Umbilical cord (tissue), 2 donors: ENCODE data around the gene CYB5D1. TPM values are rescaled to one million over a fixed set of nuclear protein-coding genes. Genes with fewer than 3 reads are reported as not detected.
A peak's percentile ranks its signal among the peaks of the same experiment; 100 is the strongest.

Experiments
- DNase-seq: peaks from one replicate; pipeline ENCODE4 v3.0.0-alpha.2; 2015; ENCODE audit warnings: low spot score
- total RNA-seq: library from RNA; depleted of rRNA; stranded (reverse); fragments of >200 nt; gene quantifications from one replicate; pipeline ENCODE4 v1.2.3, GENCODE V29; 2014; ENCODE audit warnings: low replicate concordance; ENCODE audit not compliant: insufficient read depth

Gene CYB5D1
- total RNA-seq, 1 donor from 2014 or later, result 7.9 TPM

DNA sequence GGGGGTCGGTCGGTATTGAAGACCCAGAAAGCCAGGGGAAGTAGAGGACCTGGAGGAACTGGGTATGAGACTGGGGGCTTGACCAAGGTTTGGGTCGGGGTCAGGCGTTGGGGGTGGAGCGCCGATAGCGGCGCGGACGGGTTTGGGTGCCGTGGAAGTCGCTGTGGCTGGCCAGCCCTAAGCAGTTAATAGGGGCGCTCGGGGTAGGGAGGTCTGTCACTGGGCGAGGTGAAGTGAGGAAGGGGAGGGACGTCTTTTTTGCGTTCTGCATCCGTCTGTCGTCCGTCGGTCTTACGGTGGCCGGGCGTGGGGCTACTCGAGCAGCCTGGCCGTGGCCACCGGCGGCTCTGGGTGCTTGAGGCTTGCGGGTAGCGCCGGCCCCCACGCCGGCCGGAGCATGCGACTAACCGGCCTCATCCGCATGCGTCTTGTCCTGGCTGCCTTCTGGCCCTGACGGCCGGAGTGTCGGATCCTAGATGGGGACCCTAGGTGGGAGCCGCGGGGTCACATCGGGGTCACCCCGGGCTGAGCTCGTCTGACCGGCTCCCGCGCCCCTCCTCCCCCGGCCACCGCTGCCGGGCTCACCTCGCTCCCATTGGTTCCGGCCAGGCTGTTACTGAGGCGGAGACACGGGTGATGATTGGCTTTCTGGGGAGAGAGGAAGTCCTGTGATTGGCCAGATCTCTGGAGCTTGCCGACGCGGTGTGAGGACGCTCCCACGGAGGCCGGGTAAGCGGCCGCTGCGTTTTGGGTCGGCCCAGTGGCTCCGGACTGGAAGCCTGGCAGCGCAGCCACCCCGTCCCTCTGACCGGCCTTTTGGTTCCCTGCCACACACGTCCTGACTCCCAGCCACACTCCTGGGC is 13.3 kb upstream of the CYB5D1 start:
- peak; percentile 98 for DNase-seq

DNA sequence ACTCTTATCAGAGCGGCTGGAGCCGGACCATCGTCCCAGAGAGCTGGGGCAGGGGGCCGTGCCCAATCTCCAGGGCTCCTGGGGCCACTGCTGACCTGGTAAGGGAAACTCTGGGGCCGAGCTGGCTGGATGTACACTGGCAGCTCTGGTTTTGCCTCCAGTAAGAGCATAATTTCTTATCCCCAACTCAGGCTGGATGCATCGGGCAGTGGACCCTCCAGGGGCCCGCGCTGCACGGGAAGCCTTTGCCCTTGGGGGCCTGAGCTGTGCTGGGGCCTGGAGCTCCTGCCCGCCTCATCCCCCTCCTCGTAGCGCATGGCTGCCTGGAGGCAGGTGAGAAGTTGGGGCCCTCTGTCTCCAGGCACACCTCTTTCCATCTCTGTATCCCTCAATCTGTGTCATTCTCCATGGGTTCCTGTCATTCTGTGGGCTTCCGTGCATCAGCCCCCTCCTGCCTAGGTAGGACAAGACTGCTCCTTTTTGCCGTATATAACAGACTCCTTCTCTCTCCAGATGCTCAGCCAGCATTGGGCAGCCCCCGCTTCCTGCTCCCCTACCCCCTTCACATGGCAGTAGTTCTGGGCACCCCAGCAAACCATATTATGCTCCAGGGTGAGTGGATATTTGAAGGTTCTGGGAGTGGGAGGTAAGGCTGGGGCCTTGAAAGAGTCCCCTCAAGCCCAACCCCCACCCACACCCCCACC is 12.3 kb upstream of the CYB5D1 start:
- DNase-seq, result no peak

GRCh38 chr17:7846063-7846735 is 11.6 kb upstream of the CYB5D1 start:
- no peak for DNase-seq

DNA sequence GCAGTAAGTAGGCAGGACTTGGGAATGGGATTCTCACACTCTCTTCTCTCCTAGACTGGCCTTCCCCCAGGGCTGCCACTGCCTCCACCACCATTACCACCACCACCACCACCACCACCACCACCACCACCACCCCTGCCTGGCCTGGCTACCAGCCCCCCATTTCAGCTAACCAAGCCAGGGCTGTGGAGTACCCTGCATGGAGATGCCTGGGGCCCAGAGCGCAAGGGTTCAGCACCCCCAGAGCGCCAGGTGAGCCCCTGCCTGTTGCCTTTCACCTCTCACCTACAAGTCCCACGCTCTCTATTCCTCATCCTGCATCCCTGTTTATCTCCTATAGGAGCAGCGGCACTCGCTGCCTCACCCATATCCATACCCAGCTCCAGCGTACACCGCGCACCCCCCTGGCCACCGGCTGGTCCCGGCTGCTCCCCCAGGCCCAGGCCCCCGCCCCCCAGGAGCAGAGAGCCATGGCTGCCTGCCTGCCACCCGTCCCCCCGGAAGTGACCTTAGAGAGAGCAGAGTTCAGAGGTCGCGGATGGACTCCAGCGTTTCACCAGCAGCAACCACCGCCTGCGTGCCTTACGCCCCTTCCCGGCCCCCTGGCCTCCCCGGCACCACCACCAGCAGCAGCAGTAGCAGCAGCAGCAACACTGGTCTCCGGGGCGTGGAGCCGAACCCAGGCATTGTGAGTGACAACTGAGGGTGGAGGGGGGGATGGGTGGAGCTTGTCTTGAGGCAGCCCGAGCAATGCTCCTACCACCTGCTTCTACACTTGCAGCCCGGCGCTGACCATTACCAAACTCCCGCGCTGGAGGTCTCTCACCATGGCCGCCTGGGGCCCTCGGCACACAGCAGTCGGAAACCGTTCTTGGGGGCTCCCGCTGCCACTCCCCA is 10.8 kb upstream of the CYB5D1 start:
- DNase-seq, result no peak

DNA sequence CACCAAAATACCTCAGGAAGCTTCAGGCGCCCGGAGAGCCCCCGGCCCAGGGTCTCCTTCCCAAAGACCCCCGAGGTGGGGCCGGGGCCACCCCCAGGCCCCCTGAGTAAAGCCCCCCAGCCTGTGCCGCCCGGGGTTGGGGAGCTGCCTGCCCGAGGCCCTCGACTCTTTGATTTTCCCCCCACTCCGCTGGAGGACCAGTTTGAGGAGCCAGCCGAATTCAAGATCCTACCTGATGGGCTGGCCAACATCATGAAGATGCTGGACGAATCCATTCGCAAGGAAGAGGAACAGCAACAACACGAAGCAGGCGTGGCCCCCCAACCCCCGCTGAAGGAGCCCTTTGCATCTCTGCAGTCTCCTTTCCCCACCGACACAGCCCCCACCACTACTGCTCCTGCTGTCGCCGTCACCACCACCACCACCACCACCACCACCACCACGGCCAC is 9.6 kb upstream of the CYB5D1 start:
- DNase-seq, result no peak

GRCh38 chr17:7848739-7849129 is 9.1 kb upstream of the CYB5D1 start:
- DNase-seq, result no peak

DNA sequence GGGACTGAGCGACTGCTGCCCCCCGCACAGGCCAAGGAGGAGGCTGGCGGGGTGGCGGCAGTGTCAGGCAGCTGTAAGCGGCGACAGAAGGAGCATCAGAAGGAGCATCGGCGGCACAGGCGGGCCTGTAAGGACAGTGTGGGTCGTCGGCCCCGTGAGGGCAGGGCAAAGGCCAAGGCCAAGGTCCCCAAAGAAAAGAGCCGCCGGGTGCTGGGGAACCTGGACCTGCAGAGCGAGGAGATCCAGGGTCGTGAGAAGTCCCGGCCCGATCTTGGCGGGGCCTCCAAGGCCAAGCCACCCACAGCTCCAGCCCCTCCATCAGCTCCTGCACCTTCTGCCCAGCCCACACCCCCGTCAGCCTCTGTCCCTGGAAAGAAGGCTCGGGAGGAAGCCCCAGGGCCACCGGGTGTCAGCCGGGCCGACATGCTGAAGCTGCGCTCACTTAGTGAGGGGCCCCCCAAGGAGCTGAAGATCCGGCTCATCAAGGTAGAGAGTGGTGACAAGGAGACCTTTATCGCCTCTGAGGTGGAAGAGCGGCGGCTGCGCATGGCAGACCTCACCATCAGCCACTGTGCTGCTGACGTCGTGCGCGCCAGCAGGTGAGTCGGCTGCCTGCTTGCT is 8.6 kb upstream of the CYB5D1 start:
- no peak for DNase-seq

GRCh38 chr17:7849751-7850504 is 7.9 kb upstream of the CYB5D1 start:
- DNase-seq, result no peak

DNA sequence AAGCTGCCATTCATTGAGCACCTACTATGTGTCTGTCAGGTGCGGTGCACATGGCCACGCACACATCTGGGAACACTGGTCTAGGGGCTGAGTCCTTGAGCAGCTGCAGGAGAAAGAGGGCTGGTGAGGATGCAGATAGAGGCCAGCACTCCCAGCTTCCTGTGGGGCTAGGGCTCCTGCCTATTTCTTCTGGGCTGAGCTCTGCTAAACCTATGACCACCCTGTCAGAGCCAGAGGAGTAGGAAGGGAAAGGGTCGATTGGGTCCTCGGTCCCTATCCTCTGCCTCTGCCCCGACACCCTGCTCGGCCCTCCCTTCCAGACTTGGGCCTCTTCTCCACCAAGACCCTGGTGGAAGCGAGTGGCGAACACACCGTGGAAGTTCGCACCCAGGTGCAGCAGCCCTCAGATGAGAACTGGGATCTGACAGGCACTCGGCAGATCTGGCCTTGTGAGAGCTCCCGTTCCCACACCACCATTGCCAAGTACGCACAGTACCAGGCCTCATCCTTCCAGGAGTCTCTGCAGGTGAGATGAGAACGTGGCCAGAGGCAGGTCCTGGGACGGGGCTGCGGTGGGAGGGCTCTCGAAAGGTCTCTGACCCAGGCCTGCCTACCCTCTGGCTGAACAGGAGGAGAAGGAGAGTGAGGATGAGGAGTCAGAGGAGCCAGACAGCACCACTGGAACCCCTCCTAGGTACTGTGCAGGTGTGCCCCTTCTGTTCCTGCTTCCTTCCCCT is 6.9 kb upstream of the CYB5D1 start:
- no peak for DNase-seq

GRCh38 chr17:7851438-7852261 is 6.2 kb upstream of the CYB5D1 start:
- DNase-seq, result peak; percentile 90

DNA sequence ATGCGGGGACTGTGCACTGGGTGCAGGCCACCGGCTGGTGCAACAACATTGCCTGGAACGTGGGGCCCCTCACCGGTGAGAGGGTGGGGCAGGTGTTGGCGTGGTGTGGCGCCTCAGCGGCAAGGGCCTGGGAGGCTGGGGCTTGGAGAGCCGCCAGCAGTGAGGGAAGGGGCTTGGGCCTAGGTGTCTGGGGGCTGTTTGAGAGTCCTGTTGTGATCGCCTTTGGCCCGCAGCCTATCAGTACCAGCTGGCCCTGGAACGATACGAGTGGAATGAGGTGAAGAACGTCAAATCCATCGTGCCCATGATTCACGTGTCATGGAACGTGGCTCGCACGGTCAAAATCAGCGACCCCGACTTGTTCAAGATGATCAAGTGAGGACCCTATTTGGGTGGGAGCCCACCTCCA is 5.5 kb upstream of the CYB5D1 start:
- DNase-seq, result no peak

- no peak for DNase-seq
These were observed 4.7 kb upstream of the CYB5D1 start for GRCh38 chr17:7852919-7853690.

DNA sequence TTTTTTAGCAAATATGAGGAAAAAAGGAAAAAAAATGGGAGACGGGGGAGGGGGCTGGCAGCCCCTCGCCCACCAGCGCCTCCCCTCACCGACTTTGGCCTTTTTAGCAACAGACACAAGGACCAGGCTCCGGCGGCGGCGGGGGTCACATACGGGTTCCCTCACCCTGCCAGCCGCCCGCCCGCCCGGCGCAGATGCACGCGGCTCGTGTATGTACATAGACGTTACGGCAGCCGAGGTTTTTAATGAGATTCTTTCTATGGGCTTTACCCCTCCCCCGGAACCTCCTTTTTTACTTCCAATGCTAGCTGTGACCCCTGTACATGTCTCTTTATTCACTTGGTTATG is 4.1 kb upstream of the CYB5D1 start:
- peak; percentile 1 for DNase-seq

DNA sequence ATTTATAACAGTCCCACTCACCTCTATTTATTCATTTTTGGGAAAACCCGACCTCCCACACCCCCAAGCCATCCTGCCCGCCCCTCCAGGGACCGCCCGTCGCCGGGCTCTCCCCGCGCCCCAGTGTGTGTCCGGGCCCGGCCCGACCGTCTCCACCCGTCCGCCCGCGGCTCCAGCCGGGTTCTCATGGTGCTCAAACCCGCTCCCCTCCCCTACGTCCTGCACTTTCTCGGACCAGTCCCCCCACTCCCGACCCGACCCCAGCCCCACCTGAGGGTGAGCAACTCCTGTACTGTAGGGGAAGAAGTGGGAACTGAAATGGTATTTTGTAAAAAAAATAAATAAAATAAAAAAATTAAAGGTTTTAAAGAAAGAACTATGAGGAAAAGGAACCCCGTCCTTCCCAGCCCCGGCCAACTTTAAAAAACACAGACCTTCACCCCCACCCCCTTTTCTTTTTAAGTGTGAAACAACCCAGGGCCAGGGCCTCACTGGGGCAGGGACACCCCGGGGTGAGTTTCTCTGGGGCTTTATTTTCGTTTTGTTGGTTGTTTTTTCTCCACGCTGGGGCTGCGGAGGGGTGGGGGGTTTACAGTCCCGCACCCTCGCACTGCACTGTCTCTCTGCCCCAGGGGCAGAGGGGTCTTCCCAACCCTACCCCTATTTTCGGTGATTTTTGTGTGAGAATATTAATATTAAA is 3.6 kb upstream of the CYB5D1 start:
- no peak for DNase-seq

DNA sequence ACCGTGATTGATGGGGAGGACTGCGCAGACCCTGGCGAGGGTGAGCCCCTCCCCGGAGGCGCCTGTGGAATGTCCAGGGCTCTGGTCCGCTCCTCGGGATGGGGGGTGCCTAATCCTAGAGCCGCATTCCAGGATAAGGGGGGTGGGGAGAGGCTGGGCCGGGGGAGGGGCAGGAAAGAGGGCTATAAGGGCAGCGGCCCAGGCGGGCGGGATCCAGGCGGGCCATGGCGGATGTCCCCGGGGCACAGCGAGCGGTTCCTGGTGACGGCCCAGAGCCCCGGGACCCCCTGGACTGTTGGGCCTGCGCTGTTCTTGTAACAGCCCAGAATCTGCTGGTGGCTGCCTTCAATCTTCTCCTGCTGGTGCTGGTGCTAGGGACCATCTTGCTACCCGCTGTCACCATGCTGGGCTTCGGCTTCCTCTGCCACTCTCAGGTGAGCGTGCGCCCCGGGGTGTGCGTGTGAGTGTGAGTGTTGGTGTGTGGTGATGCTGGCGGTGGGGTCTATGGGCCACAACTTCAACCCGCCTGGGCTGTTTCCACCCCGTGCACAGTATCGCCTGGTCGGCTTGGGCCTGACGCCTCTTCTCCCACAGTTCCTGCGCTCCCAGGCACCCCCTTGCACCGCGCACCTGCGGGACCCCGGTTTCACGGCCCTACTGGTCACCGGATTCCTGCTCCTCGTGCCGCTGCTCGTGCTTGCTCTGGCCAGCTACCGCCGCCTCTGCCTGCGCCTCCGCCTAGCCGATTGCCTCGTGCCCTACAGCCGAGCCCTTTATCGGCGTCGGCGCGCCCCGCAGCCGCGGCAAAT is 2.7 kb upstream of the CYB5D1 start, which contains the start of gene TMEM88:
TMEM88 (plus strand) TSS at position 216 of the 809 bp plus-strand sequence; CDS start at position 225, 9 bp downstream.
- DNase-seq, result peak; percentile 57

DNA sequence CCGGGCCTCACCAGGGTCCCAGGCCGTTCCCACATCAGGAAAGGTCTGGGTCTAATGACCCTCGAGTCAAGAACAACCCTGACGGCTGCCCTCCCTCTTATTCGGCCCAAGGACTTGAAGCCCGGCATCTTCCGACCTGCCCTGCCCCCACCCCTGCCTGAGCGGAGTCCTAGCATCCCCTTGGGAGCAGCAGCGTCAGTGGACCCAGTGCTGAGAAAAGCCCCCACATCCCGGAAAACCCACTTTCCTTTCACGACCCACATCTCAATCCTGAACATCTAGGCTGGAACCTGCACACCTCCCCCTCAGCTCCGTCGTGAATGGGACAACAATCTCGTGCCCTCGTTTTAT is 2.2 kb upstream of the CYB5D1 start:
- no peak for DNase-seq
